Non-pigmented ciliary epithelial cell (primary cell): ENCODE measurements around the gene USP13.
A peak's percentile ranks its signal among the peaks of the same experiment; 100 is the strongest.

Experiments used
- DNase-seq: peaks from one replicate; pipeline ENCODE4 v3.0.0-alpha.2; 2010; ENCODE audit warnings: low read depth

USP13 gene

GRCh38 chr3:179801263-179801662 lies 148.4 kb downstream of the USP13 start:
- DNase-seq, result peak; percentile 81

- DNase-seq, result no peak
Measured at GRCh38 chr3:179801856-179802255, 149.0 kb downstream of the USP13 start.

GRCh38 chr3:179806177-179806576 lies 153.3 kb downstream of the USP13 start:
- no peak for DNase-seq

- no peak for DNase-seq
Measured at GRCh38 chr3:179807588-179807987, 154.7 kb downstream of the USP13 start.

GRCh38 chr3:179809639-179810038 lies 156.8 kb downstream of the USP13 start:
- DNase-seq, result no peak

GRCh38 chr3:179811321-179812095 lies 158.7 kb downstream of the USP13 start:
- peak; percentile 65 for DNase-seq

GRCh38 chr3:179812096-179812382 lies 159.2 kb downstream of the USP13 start:
- DNase-seq, result no peak

GRCh38 chr3:179819379-179819778 lies 166.5 kb downstream of the USP13 start:
- no peak for DNase-seq

GRCh38 chr3:179822296-179822695 lies 169.5 kb downstream of the USP13 start:
- DNase-seq, result no peak

- no peak for DNase-seq
Measured at GRCh38 chr3:179825527-179826246, 172.8 kb downstream of the USP13 start.

GRCh38 chr3:179826247-179826637 lies 173.4 kb downstream of the USP13 start:
- DNase-seq, result no peak

- no peak for DNase-seq
Measured at GRCh38 chr3:179828738-179829137, 175.9 kb downstream of the USP13 start.

- DNase-seq, result no peak
Measured at GRCh38 chr3:179829401-179829800, 176.6 kb downstream of the USP13 start.

GRCh38 chr3:179832333-179832854 lies 179.6 kb downstream of the USP13 start:
- no peak for DNase-seq

- no peak for DNase-seq
Measured at GRCh38 chr3:179833294-179833693, 180.5 kb downstream of the USP13 start.

- DNase-seq, result no peak
Measured at GRCh38 chr3:179837374-179837773, 184.5 kb downstream of the USP13 start.
